DMS53 treated with DMSO at 0.1 percent for 48 hours (cell line): ENCODE measurements around the gene TTC22.
A peak's percentile ranks its signal among the peaks of the same experiment; 100 is the strongest.

Experiments used
- DNase-seq: peaks from one replicate; lab custom pipeline; 2025; ENCODE audit not compliant: unreplicated experiment; lab: John Stamatoyannopoulos, UW

TTC22 gene

DNA sequence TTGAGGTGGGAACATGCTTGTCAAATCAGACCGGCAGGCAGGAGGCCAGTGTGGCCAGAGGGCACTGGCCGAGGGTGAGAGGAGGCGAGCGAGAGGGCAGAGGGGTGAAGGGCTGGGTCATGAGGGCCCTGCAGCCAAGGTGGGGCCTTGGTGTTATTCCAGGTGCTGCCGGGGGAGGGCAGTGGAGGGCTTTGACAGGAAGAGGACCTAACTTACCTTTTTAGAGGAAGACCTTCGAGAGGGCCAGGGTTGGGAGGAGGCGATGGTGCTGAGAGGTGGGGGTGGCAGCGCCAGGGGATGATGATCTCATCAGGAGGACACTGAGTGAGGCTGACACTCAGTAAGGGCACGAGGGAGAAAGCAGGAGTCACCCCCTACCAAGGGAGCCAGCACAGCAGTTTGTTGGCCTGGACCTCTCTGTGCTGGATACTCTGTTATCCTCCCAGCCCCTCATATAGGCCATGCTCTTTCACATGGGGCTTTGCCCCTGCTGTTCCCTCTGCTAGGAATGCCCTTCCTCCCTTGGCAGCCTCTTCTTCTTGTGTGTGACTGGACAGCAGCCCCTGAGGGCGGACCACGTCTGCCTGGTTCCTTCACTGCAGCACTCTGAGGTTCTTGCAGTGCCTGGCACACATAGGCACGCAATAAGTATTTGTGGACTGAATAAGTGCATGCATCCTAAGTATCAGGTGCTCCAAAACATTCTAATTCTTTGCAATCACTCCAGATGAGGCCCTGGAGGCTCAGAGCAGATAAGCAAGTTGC, 7.5 kb upstream of the TTC22 start:
- no peak for DNase-seq

DNA sequence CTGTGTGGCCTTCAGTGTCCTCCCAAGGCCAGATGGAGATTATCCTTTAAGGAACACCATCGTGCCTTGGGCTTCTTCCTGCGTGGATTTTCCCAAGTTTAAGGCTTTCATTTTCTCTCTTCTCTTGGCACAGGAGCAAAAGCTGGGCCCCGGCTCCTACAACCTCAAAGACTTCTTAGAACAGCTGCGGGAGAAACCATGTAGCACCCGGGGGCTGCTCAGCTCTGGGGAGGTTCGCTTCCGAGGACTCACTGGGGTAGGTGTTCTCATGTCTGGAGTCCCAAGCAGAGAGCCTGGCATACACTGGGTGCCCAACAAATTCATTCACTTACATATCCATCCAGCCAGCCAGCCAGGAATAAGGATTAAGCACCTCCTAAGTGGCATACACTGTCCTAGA, 6.6 kb upstream of the TTC22 start:
- DNase-seq = no peak

DNA sequence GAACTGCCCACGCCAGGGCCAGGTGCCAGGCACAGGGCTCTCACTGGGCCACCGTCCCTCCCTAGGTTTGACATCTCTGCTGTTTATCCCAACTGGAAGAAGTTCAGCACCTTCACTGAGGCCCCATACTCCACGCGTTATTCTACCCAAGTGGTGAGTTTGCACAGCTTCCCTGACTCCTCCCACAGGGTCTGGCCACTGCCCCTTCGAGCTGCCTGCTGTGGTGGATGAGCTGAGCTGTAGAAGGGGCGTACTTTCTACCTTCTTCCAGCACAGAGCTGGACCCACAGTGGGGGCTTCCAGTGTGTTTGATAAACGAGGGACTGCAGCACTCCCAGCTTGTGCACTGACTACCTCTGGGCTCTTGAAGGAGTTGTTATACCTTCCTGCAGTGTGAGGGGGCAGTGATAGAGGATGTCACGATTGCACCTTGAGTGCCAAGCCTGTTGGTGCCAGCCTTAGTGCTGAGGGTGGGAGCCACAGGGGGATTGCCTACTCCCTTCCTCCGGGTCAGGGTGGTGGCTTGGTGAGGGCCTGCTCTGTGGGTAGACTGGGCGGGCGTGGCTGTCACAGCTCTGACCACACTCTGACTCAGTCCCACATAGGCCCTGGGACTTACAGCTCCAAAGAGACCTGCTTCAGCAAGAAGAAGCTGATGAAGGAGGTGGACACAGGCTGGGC, 5.9 kb upstream of the TTC22 start:
- no peak for DNase-seq

DNA sequence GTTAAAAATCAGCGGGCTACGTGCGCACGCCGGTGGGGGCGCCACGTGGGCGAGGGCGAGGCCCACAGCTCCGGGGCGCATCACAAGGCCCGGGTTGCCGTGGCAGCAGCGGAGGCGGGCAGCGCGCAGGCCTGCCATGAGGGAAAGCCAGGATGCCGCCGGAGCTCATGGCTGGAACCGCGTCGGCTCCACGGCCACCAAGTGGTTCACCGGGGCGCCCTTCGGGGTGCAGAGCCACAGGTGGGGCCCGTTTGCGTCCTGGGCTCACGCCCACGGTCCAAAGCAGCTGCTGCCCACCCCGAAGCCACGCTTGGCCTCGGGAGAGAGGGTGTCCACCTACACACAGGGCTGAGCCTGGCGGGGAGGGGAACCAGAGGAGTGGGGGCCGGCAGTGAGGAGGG, 4.9 kb upstream of the TTC22 start:
- no peak for DNase-seq

DNA sequence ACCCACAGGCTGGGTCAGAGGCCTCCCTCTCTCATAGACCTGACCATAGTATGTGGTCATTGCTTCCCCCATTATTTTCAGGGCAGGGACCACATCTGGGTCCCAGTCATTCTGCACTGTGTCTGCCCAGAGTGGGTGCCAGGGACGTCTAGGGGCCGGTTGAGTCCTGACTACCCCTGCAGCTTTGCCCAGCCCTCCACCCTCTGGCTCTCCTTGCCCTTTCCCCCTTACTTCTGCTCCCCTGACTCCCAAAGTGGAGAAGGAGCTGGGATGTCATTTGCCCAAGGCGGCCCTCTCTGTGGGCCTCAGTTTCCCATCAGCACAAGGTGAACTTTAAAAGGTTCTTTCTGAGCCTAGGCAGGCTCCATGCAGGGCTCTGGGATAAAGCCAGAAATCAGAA, 4.3 kb upstream of the TTC22 start:
- no peak for DNase-seq

DNA sequence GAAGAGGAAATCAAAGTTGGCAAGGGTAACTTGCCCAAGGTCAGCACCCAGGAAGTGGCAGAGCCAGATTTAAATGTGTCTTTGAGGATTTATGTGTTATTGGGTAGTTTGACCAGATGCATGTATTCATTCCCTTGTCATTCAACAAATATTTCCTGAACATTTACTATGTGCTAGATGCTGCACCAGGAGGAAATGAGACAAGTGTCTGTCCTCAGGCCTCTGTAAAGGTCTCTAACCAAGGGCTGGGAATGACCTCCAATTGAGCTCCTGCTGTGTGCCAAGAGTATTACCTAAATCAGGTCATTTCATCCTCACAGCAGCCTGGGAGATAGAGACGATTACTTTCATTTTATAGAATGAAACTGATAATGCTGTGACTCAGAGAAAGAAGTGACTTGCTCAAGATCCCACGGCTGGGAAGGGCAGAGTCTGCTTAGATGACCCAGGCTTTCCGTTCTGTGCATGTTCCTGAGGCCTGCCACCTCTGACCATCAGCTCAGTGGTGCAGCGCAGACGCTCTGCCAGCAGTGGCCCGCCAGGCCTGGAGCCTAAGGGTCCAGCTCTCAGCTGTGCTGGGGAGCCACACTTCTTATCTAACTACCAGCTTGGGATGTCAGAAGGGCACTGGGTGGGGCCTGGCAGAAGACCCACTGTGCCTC, 3.5 kb upstream of the TTC22 start:
- no peak for DNase-seq

DNA sequence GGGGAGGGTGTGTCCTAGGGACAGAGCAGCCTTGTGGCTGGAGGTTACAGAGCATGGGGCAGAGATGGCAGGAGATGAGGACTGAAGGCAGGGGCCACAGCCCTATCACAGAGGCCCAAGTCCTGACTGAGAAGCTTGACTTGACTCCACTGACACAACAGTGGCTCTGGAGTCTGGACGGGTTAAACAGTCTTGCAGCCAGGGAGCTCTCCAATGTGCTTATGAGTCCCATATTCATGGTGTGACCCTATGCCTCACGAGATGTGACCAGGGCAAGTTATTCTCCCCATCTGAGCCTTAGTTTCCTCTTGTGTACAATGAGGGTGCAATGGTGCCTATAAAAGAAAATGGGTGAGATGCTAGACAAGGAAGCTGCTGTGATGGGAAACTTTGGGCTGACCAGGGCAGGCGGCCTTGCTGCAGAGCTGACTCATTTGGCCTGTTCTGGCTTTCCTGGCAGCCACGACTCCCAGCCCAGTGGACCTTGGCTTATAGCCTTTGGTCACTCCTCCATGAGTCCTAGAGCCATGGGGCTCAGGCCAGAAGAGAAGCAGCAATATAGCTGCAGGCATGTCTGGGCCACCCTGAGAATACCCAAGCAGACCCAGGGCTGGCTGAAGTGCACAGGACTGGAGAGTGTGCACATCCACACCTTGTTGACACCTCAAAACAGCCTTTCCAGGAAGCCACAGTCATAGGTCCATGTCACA, 2.8 kb upstream of the TTC22 start:
- no peak for DNase-seq

DNA sequence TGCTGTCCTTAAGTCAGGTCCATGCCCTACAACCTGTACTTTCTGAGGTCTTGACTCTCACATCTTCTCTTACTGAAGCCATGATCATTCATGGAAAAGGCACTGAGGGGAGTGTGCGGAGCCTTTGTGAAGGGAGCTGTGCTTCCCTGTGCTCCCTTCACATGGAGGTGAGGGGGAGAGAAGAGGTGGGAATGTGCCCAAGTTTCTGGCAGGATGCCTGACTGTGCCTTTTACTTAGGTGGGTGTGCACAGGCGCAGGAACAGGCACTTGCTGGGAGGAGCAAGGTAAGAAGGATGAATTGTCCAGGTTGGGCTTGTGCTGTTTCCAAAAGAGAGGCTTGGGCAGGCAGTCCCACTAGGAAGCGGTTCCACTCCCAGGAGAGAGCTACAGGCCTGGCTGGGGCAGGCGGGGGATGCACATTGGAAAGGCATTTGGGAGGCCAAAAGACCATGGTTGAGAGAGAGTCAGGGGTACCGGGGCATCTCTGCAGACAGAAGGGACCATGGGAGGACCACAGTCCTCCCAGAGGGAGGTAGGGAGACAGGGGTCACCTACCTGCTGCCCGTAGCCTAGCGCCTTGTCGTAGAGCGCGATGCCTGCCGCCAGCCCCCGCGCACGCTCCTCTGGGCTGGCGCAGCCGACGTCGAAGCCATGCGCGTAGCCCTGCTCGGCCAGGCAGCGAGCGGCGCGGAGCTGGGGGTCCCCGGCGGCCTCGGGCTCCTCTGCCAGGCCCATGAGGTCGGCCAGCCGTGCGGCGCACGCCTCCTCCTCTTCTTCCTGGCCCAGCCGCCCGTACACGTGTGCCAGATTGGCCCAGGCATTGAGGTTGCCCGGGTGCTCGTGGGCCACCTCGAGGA, 853 bp downstream of the TTC22 start:
- no peak for DNase-seq

DNA sequence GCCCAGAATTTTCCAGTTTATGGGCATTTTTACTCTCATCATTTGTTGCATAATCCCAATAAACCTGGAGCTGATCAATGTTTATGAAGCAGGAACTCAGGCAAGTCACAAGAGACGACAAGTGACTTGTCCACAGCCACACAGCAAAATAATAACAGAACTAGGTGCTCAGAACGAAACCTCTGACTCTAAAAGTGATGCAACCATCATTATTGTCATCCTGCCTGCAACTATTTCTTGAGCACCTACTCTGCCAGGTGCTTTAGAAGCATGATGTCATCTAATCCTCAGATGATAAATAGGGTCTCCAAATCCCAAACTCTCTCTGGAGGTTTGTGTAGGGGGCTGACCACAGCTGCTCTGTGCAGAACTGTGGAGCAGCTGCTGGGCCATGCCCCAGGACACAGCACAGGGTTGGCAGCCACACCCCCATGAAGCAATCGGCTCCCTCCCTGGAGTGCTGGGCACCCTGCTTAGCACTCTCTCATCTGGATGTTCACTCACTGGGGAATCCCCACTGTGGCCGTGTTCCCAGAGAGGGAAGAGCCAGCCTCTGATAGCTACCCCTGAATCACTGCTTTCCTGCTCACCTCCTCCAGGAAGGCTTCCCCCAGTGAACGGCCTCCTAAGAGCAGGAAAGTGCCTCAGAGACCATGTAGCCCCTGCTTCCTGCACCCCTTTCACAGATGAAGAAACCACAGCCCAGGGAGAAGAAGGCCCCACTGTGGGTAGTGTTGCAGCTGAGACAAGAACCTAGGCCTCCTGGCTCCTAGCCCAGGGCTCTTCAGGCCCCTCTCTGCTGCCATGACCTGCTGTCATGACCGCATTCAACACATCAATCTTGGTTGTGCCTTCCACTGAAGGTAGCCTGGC, 2.1 kb downstream of the TTC22 start:
- DNase-seq = no peak

DNA sequence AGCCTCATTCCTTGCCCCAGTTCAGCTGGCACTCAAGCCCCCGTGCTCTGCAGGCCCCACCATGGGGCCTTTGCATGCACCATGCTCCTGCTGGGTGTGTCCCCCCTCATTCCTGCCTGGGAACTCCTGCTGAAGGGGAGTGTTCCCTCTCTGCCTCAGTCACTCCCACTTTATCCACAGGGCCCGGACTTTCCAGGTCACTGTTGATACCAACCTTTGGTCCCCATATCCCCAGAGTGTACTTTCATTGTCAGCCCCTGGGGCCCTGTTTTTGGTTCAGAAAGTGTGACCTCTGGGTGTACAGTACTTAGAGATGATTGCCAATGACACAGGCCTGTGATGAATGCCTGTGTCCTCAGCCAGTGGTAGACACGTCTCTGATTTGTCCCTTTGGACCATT, 2.9 kb downstream of the TTC22 start:
- no peak for DNase-seq

DNA sequence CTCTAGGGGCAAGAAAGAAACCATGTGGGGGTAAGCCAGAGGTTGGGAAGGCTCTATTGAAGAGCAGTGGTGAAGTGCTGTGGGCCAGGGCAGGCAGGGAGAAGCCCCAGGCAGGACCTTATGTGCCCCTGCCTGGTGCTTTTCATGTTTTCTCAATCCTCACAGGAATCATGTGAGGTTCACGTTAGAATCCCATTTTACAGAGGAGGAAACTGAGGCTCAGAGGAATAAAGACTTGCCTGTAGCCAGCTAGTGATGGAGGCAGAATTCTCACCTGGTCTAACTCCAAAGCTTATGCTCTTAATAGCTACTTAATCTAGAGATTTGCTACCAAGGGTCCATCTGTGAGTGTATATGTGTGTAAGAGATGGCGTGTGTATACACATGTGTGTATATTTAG, 4.2 kb downstream of the TTC22 start:
- no peak for DNase-seq

DNA sequence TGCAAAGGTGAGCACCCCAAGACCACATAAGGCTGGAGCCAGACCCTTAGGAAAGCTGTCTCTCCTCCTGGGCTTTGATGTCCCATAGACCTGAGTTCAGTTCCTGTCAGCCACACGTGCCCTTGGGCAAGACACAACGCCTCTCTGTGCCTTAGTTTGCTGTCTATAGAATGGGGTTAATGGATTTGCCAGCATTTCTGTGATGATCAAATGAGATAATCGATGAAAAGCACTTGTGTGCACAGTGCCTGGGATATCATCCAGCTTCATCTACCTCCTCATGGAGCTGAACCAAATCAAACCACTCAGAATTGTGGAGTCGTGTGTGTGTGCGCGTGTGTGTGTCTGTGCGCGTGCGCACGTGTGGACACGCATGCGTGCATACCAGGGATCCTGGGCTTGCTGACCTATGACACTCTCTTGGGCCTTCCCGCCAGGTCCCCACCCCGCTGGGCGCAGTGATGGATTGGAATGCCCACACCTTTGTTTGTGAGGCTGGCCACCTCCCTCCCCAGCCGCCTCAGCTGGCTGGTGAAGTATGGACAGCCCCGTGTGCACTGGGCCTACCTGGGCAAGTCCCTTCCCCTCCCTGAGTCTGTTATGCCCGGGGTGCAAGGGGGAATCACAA, 5.2 kb downstream of the TTC22 start:
- no peak for DNase-seq

DNA sequence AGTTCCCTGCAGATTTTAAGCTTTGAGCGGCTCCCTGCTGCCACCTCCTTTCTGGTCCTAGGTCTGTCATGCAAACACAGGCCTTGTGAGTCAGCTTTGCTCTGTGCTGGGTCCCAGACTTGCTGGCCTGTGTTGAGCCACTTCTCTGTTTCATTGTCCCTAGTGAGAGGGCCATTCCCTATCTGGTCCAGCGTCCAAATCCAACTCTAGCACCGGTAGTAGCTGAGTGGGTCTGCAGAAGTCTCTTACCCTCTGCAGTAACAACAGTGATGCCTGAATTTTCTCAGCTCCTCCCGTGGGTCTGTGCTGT, 5.8 kb downstream of the TTC22 start:
- no peak for DNase-seq

DNA sequence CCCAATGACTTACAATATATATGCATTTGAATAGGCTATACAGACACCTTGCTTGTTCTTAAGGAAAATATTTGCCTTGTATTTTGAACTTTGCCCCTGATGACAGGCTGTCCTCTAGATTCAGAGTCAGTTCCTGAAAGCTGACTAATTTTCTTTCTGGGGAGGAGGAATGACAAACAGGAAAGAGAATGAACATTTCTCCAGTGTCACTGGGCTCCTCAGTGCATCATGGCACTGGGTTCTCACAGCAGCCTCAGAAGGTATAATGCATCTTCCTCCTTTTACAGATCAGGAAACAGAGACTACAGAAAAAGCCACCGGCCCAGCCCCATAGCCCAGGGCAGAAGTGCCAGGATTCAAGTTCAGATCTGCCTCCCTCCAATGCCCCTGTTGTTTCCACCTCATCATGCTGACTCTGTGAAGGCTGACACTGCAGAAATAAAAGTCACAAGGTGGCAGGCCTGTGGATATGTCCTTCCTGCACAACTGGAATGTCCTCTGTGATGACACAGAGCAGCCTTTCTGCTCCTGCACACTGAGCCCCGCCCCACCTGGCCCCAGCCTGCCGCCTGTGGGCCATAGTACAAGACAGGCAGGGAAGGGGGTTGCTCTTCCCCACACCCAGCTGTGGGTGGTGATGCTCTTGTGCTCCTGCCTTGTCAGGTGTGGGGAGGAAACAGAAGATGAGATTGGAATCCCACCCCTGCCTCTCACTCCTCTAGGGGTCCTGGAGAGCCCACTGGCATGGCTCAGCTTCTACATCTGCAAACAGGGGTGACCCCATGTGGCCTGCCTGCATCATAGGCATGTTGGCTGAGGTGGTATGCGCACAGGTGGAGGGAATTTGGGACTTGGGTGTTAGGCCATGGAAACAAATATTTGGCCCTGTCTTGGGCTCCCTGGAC, 6.4 kb downstream of the TTC22 start:
- DNase-seq = peak; percentile 51

DNA sequence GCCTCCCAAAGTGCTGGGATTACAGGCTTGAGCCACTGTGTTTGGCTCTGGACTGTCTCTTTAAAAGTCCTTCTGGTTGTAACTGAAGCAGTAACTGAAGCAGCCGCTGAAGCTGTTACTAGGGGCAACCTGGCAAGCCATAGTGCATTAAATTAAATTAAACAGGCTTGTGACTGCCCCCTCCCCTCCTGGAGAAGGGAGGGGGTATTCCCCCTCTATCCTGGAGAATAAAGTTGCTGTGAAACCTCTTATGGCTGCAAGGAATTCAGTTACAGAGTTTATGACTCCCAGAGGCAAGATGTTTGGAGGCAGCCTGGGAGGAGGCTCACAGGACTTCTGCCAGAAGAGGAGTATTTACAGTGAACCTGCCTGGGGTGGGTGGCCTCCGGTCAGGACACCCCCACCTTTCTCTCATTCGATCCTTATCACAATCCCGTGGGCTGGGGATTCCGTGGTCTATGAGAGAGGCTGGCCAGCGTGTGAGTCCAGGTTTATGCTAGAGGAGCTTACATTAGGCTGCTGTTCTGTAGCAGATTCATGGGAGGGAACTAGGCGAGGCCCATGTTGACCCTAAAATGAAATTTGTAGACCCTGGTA, 8.3 kb downstream of the TTC22 start:
- DNase-seq = no peak

DNA sequence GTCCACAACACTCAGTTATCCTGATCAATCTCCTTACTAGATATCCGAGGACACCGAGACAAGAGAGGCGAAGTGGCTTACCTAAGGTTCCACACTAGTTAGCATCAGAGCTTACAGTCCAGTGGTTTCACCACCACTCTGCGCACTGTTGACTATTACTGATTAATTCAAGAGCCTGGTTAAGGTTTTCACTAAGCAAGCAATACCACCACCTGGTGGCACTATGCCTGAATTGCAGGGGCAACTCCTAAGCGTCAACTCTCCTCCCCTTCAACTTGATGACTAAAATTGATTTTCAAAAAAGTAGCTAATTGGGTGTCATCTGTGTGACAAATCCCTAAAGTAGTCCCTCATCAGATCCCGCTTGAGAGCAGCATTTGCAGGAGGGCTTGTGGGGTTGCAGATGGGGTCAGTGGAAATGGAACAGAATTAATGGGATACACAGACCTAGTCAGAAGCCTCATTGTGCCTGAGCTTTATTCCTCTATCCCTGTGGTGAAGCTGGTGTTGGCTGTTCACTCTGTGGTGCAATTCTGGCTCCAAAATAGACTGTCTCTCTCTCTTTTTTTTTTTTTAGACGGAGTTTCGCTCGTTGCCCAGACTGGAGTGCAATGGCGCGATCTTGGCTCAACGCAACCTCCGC, 9.1 kb downstream of the TTC22 start:
- peak; percentile 35 for DNase-seq

DNA sequence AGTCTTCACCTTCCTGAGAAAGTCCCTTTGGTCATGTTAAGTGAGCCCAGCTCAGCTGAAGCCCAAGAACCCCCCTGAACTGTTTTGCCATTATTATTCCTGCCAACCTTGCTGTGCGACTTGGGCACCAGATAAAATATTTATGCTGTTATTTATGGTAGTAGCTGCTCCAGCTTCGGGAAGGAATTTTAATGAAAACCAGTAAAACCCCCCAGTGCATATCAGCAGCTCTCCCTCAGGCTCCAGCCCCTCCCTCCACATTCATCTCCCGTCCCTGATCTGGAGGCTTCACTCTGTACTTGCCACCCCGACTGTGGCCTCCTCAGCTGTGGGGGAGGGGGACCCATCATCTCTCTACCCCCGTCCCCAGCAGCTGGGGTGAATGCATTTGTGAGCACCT, 12.7 kb downstream of the TTC22 start:
- no peak for DNase-seq

DNA sequence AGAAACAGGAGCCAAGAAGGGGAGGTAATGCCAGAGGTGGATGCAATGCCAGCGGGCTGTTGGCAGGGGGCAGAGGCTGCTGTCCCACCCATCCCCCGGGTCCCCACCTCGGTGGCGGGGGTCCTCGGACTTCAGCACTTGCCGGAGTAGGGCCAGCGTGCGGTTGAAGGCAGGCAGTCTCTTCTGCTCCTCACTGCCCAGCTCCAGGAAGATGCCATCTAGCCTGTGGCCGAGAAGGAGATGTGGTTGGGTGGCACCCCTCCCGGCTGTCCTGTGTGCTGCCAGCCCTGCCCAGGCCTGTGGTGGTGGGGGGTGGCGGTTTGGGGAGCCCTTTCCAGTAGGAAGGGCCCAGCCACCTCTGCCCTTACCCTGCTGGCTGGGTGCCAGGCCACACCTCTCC, 13.5 kb downstream of the TTC22 start:
- no peak for DNase-seq
